Hepatocyte (in vitro differentiated cells): ENCODE results near the gene QPRT. TPM values are rescaled to one million over a fixed set of nuclear protein-coding genes. Genes with fewer than 3 reads are reported as not detected.
"Not testable (repeated sequence)": the region's sequence is repeated elsewhere in the genome, so short reads cannot be mapped to it uniquely, and the experiment has no call there.

Experiments
- DNase-seq: peaks from one replicate; pipeline ENCODE4 v3.0.0-alpha.2; 2016; ENCODE audit warnings: low spot score
- H2AFZ ChIP-seq: fragments of 200-600 bp; sonication (generic); 2 replicates; pipeline ENCODE4 v1.6.0; 2016; ENCODE audit warnings: antibody characterized with exemption, mild to moderate bottlenecking
- H3K27ac ChIP-seq: fragments of 200-600 bp; sonication (generic); 2 replicates; pipeline ENCODE4 v1.5.1; 2016; ENCODE audit warnings: mild to moderate bottlenecking
- H3K27me3 ChIP-seq: fragments of 200-600 bp; sonication (generic); 2 replicates; pipeline ENCODE4 v1.6.1; 2016
- H3K36me3 ChIP-seq: fragments of 200-600 bp; sonication (generic); replicated peaks from 2 replicates; pipeline ENCODE4 v1.5.1; 2016; ENCODE audit warnings: low read depth; ENCODE audit not compliant: insufficient read depth
- H3K4me1 ChIP-seq: fragments of 200-600 bp; sonication (generic); 2 replicates; pipeline ENCODE4 v1.5.1; 2016; ENCODE audit warnings: mild to moderate bottlenecking, moderate library complexity; ENCODE audit not compliant: insufficient read depth
- H3K4me2 ChIP-seq: fragments of 200-600 bp; sonication (generic); 2 replicates; pipeline ENCODE4 v1.6.0; 2016
- H3K4me3 ChIP-seq: fragments of 200-600 bp; sonication (generic); 2 replicates; pipeline ENCODE4 v1.5.1; 2016; ENCODE audit warnings: mild to moderate bottlenecking
- H3K79me2 ChIP-seq: fragments of 200-600 bp; sonication (generic); 2 replicates; pipeline ENCODE4 v1.6.0; 2017; ENCODE audit warnings: mild to moderate bottlenecking
- H3K9me2 ChIP-seq: fragments of 200-600 bp; sonication (generic); replicated peaks from 2 replicates; pipeline ENCODE4 v1.6.0; 2017; ENCODE audit warnings: mild to moderate bottlenecking; ENCODE audit not compliant: insufficient read depth
- H3K9me3 ChIP-seq: fragments of 200-600 bp; sonication (generic); 2 replicates; pipeline ENCODE4 v1.5.1; 2016; ENCODE audit warnings: low read depth, mild to moderate bottlenecking
- H4K20me1 ChIP-seq: fragments of 200-600 bp; sonication (generic); 2 replicates; pipeline ENCODE4 v1.6.0; 2016; ENCODE audit warnings: mild to moderate bottlenecking; ENCODE audit not compliant: insufficient read depth, poor library complexity, severe bottlenecking
- EZH2 ChIP-seq: fragments of 200-600 bp; sonication (generic); IDR thresholded peaks from 2 replicates; pipeline ENCODE4 v1.6.1; 2016; ENCODE audit warnings: antibody characterized with exemption, mild to moderate bottlenecking, borderline replicate concordance
- EZH2phosphoT487 ChIP-seq: fragments of 200-600 bp; sonication (generic); IDR thresholded peaks from one replicate; pipeline ENCODE4 v1.6.1; 2018; ENCODE audit warnings: antibody characterized with exemption, mild to moderate bottlenecking, low read depth, moderate library complexity; ENCODE audit not compliant: unreplicated experiment, severe bottlenecking
- WGBS: methylation state at CpG from one replicate; pipeline ENCODE4 v1.1.6; 2016; ENCODE audit warnings: low lambda C conversion rate; ENCODE audit errors: missing lambda C conversion rate; 5-methylcytosine and 5-hydroxymethylcytosine counted together
- polyA plus RNA-seq: library from polyadenylated mRNA; unstranded; fragments of >200 nt; fragmentation: Nextera tagmentation; extraction: Ambion mirVana; gene quantifications from 2 replicates; pipeline ENCODE4 v1.2.1, GENCODE V29; 2016
- total RNA-seq: library from RNA; depleted of rRNA; stranded (reverse); fragments of >200 nt; gene quantifications from 2 replicates; pipeline ENCODE4 v1.2.3, GENCODE V29; 2014
- TF ChIP-seq, protein P1 (sequence below): fragments of 200-600 bp; sonication (generic); IDR thresholded peaks from 2 replicates; pipeline ENCODE4 v1.5.1; 2016; ENCODE audit warnings: antibody characterized with exemption, mild to moderate bottlenecking; ENCODE audit not compliant: poor library complexity

Gene QPRT
- total and polyA plus RNA-seq, 2 experiments from 2014 or later, result 217 to 340 TPM

DNA sequence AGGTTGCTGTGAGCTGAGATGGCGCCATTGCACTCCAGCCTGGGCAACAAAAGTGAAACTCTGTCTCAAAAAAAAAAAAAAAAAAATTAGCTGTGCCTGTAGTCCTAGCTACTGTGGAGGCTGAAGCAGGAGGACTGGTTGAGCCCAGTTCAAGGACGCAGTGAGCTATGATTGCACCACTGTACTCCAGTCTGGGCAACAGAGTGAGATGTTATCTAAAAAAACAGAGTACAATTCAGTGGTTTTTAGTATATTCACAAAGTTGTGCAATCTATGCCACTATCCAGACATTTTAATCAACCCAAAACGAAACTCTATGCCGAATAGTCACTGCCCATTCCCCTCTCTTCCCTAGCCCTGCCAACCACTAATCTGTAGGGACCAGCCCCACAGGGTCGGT, 41.7 kb downstream of the QPRT start:
- H3K27ac ChIP-seq, result no peak overlapping the region
- no peak overlapping the region for H3K4me3 ChIP-seq
- WGBS, result 87% methylated on average over 5 of the region's 5 CpGs
- no peak overlapping the region for H2AFZ ChIP-seq
- no peaks in the 10 kb centered on the region for H3K36me3 ChIP-seq
- H3K9me2 ChIP-seq, result no peaks in the 10 kb centered on the region
- H3K4me1 ChIP-seq, result no peaks in the 10 kb centered on the region
- H3K9me3 ChIP-seq, result no peaks in the 10 kb centered on the region
- H3K79me2 ChIP-seq, result no peaks in the 10 kb centered on the region
- TF ChIP-seq EZH2 (no peak), EZH2phosphoT487 (no peak)
- TF ChIP-seq, protein P1, sequence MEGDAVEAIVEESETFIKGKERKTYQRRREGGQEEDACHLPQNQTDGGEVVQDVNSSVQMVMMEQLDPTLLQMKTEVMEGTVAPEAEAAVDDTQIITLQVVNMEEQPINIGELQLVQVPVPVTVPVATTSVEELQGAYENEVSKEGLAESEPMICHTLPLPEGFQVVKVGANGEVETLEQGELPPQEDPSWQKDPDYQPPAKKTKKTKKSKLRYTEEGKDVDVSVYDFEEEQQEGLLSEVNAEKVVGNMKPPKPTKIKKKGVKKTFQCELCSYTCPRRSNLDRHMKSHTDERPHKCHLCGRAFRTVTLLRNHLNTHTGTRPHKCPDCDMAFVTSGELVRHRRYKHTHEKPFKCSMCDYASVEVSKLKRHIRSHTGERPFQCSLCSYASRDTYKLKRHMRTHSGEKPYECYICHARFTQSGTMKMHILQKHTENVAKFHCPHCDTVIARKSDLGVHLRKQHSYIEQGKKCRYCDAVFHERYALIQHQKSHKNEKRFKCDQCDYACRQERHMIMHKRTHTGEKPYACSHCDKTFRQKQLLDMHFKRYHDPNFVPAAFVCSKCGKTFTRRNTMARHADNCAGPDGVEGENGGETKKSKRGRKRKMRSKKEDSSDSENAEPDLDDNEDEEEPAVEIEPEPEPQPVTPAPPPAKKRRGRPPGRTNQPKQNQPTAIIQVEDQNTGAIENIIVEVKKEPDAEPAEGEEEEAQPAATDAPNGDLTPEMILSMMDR, result no peak
- H4K20me1 ChIP-seq, result no peaks in the 10 kb centered on the region
- no peak overlapping the region for H3K4me2 ChIP-seq
- DNase-seq, result no peak
- H3K27me3 ChIP-seq, result no peaks in the 10 kb centered on the region

DNA sequence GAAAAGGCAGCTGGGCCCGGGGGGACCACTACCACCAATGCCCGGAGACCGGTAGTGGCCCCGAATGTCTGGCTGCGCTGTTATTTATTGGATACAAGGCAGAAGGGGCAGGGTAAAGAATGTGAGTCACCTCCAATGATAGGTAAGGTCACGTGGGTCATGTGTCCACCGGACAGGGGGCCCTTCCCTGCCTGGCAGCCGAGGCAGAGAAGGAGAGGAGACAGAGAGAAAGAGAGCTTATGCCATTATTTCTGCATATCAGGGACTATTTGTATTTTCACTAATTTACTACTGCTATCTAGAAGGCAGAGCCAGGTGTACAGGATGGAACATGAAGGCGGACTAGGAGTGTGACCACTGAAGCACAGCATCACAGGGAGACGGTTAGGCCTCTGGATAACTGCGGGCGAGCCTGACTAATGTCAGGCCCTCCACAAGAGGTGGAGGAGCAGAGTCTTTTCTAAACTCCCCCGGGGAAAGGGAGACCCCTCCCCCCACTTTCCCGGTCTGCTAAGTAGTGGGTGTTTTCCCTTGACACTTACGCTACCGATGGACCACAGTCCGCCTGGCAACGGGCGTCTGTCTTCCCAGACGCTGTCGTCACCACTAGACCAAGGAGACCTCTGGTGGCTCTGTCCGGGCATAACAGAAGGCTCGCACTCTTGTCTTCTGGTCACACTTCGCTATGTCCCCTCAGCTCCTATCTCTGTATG, 42.3 kb downstream of the QPRT start:
- H2AFZ ChIP-seq, H3K4me2 ChIP-seq, H3K9me3 ChIP-seq, H3K4me3 ChIP-seq, H3K9me2 ChIP-seq, H4K20me1 ChIP-seq, H3K27ac ChIP-seq, H3K27me3 ChIP-seq, H3K79me2 ChIP-seq, H3K4me1 ChIP-seq, H3K36me3 ChIP-seq: not testable (repeated sequence)
- 50% methylated on average over 24 of the region's 24 CpGs for whole genome bisulfite sequencing
- peak; percentile 85 for DNase-seq
- TF ChIP-seq, protein P1, result peak; percentile 61

DNA sequence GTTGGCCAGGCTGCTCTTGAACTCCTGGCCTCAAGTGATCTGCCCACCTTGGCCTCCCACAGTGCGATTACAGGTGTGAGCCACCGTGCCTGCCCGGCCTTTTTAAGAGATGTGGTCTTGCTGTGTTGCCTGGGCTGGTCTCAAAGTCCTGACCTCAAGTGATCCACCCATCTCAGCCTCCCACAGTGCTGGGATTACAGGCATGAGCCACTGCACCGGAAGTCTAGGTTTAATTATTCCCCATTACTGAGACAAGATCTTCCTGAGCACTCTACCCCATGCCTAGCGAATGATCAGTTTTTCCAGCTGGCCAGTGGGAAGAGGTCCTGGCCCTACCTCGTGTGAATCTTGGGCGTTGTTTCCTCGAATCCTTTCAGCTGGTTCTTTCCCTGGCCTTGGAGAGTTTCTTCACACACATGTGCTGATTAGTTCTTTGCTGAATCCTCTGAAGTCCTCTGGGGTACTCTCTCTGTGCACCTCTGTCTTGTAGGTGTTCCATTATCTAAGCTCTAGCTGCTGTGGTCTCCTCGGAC, 47.9 kb downstream of the QPRT start:
- no peaks in the 10 kb centered on the region for H3K9me2 ChIP-seq
- no peaks in the 10 kb centered on the region for H3K36me3 ChIP-seq
- H3K79me2 ChIP-seq, result no peaks in the 10 kb centered on the region
- no peaks in the 10 kb centered on the region for H3K9me3 ChIP-seq
- DNase-seq, result no peak
- no peaks in the 10 kb centered on the region for H3K4me1 ChIP-seq
- 85% methylated on average over 9 of the region's 9 CpGs for WGBS
- H3K4me2 ChIP-seq, result no peak overlapping the region
- no peaks in the 10 kb centered on the region for H4K20me1 ChIP-seq
- no peak overlapping the region for H2AFZ ChIP-seq
- TF ChIP-seq EZH2, result no peak
- TF ChIP-seq, protein P1, result no peak
- TF ChIP-seq EZH2phosphoT487, result no peak
- no peak overlapping the region for H3K27ac ChIP-seq
- no peaks in the 10 kb centered on the region for H3K27me3 ChIP-seq
- no peak overlapping the region for H3K4me3 ChIP-seq

GRCh38 chr16:29727452-29727851, 48.5 kb downstream of the QPRT start:
- Histone ChIP-seq H4K20me1 (no peaks in the 10 kb centered on the region), H3K36me3 (no peaks in the 10 kb centered on the region), H3K4me1 (no peaks in the 10 kb centered on the region), H3K9me3 (no peaks in the 10 kb centered on the region), H3K79me2 (no peaks in the 10 kb centered on the region), H3K9me2 (no peaks in the 10 kb centered on the region), H3K27me3 (no peaks in the 10 kb centered on the region), H3K27ac (no peak overlapping the region), H2AFZ (no peak overlapping the region), H3K4me2 (no peak overlapping the region), H3K4me3 (no peak overlapping the region)
- TF ChIP-seq EZH2phosphoT487, result no peak
- TF ChIP-seq EZH2, result no peak
- TF ChIP-seq, protein P1, result no peak
- 90% methylated on average over 7 of the region's 7 CpGs for WGBS
- no peak for DNase-seq
